ENCODE results near the gene RIN3. TPM values are rescaled to one million over a fixed set of nuclear protein-coding genes. Genes with fewer than 3 reads are reported as not detected.

The RIN3 gene
- total RNA-seq, 1 experiment from 2014 or later, result not detected

DNA sequence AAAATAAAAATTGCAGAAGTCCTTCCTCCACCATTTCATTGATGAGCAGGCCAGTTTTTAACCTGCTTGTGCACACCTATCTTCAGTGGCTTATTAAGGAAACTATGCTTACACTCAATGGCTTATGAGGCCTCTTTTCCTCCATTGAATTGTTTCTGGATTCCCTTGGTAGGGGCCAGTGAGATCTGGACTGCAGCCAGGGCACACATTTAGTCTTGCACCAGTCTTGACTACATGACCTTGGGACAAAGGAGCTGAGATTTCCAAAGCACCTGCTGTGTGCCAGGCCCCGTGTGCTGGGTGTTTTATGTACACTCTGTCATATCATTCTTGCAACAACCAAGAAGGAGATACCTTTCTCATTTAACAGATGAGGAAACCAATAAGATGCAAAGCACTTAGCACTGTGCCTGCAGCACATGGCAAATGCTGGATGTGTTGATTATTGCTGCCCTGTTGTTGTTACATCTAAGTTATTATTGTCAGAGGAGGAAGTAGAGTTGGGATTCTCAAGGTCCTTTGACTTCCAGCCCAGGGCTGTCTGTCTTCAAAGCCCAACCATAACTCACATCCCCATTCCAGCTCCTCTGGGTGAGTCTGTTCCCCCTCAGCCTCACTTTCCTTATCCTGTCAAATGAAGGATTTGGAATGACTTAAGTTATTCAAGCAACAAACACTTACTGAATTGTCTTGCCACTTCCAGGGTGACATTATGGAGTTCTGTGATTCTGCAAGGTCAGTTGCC lies 31.6 kb upstream of the RIN3 start:
- no peak overlapping the region for H2AFZ ChIP-seq (ENCODE audit: low read length)
- no peaks in the 10 kb centered on the region for H3K4me1 ChIP-seq (ENCODE audit: low read length)
- H3K9ac ChIP-seq (ENCODE audit: low read length), result no peak overlapping the region
- no peak overlapping the region for H3K4me2 ChIP-seq (ENCODE audit: low read depth, low read length, poor library complexity, severe bottlenecking)
- H3K4me3 ChIP-seq (ENCODE audit: low read length), result no peak overlapping the region
- H3K79me2 ChIP-seq (ENCODE audit: low read length), result no peaks in the 10 kb centered on the region
- no peaks in the 10 kb centered on the region for H3K27me3 ChIP-seq (ENCODE audit: low read length)
- H4K20me1 ChIP-seq (ENCODE audit: insufficient read depth, low read depth, low read length), result peaks cover 3% of the 10 kb centered on the region
- H3K9me2 ChIP-seq (replicated peaks; ENCODE audit: insufficient read depth, low read length), result no peaks in the 10 kb centered on the region
- no peaks in the 10 kb centered on the region for H3K9me3 ChIP-seq (ENCODE audit: low read length)
- no peak overlapping the region for H3K27ac ChIP-seq (ENCODE audit: low read length)
- no peaks in the 10 kb centered on the region for H3K36me3 ChIP-seq (ENCODE audit: insufficient read depth, low read length)
- DNase-seq, result no peak

DNA sequence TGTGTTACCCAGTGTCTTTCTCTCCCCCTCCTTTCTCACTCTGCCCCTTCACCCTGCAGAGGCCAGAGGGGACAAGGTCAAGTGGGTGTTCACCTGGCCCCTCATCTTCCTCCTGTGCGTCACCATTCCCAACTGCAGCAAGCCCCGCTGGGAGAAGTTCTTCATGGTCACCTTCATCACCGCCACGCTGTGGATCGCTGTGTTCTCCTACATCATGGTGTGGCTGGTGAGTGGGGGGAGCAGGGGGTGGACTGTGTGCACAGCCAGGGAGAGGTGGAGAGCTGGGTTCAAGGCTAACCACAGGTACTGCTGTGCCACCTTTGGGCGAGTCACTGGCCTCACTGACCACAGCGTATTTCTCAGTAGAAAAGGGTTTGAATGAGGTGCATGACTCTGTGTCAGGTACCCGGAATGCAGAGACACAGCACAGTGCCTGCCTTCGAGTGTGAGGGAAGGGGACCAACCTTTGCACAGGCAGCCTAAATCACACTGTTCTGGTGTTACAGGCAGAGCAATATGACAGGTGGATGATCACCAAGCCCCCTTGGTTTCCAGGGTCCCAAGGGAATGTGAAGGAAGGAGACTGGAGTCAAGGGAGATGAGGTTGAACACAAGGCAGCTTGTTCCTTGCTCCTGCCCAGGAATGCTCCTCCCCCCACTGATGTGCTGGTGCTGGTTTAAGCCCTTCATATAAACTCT lies 30.8 kb upstream of the RIN3 start:
- Histone ChIP-seq H2AFZ (ENCODE audit: low read length) (no peak overlapping the region), H3K9me3 (ENCODE audit: low read length) (no peaks in the 10 kb centered on the region), H3K4me1 (ENCODE audit: low read length) (no peaks in the 10 kb centered on the region), H3K79me2 (ENCODE audit: low read length) (no peaks in the 10 kb centered on the region), H3K36me3 (ENCODE audit: insufficient read depth, low read length) (no peaks in the 10 kb centered on the region), H3K4me2 (ENCODE audit: low read depth, low read length, poor library complexity, severe bottlenecking) (no peak overlapping the region), H3K27me3 (ENCODE audit: low read length) (no peaks in the 10 kb centered on the region), H3K27ac (ENCODE audit: low read length) (no peak overlapping the region), H3K9me2 (replicated peaks; ENCODE audit: insufficient read depth, low read length) (no peaks in the 10 kb centered on the region), H3K9ac (ENCODE audit: low read length) (no peak overlapping the region), H3K4me3 (ENCODE audit: low read length) (no peak overlapping the region), H4K20me1 (ENCODE audit: insufficient read depth, low read depth, low read length) (peaks cover 3% of the 10 kb centered on the region)
- DNase-seq, result no peak

DNA sequence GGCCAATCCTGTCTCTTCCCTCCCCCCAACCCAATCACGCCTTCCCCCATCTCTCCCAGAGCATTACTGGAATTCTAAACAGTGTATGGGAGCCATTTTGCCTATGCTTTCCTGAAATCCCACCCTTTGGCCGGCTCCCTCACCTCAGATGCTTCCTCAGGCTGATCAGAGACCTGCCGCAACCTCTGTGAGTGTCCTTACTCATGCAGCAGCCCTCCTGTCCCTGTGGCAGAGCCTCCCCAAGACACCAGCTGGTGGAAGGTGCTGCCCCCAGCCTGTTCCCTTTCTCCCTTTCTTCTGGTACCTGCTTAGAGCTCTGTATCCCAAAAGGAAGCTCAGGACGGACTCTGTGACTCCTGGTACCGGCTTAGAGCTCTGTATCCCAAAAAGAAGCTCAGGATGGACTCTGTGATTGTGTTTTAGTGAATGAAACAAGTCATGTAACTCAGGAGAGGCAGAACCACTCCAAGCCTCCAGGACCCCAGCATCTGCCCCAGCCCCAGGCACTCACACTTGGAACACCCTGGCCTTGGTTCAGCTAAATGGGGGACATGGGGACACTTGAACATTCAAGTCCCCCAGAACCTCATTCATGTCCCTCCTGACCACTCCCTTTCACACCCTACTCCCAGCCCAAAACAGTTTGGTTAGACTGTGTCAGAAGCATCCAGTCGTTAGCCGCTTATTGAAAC lies 29.3 kb upstream of the RIN3 start:
- Histone ChIP-seq H4K20me1 (ENCODE audit: insufficient read depth, low read depth, low read length) (peaks cover 3% of the 10 kb centered on the region), H3K36me3 (ENCODE audit: insufficient read depth, low read length) (no peaks in the 10 kb centered on the region)
- DNase-seq, result no peak

DNA sequence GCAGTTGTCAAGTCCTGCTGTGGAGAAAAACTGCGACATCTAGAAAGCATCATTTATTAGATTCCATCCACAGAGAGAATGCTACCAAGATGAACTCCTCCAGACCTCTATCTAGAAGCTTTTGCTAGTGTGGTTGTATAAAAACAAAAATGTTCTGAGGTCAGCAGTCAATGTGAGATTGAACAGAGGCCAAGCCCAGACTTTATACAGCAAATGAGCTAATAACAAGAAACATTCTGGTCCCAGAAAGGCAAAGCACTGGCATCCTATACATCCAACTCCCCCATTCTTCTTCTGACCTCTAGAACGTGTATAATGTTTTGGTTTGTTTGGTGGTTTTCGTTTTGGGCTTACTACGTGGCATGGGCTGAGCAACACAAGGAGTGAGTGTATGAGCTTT lies 26.7 kb upstream of the RIN3 start:
- no peaks in the 10 kb centered on the region for H3K9me3 ChIP-seq (ENCODE audit: low read length)
- no peaks in the 10 kb centered on the region for H3K79me2 ChIP-seq (ENCODE audit: low read length)
- no peaks in the 10 kb centered on the region for H3K27me3 ChIP-seq (ENCODE audit: low read length)
- no peak overlapping the region for H3K27ac ChIP-seq (ENCODE audit: low read length)
- H3K4me1 ChIP-seq (ENCODE audit: low read length), result no peaks in the 10 kb centered on the region
- peaks cover 3% of the 10 kb centered on the region for H4K20me1 ChIP-seq (ENCODE audit: insufficient read depth, low read depth, low read length)
- no peak overlapping the region for H3K9ac ChIP-seq (ENCODE audit: low read length)
- no peak overlapping the region for H3K4me3 ChIP-seq (ENCODE audit: low read length)
- DNase-seq, result no peak
- no peak overlapping the region for H2AFZ ChIP-seq (ENCODE audit: low read length)
- H3K9me2 ChIP-seq (replicated peaks; ENCODE audit: insufficient read depth, low read length), result no peaks in the 10 kb centered on the region
- H3K4me2 ChIP-seq (ENCODE audit: low read depth, low read length, poor library complexity, severe bottlenecking), result no peak overlapping the region
- no peaks in the 10 kb centered on the region for H3K36me3 ChIP-seq (ENCODE audit: insufficient read depth, low read length)

More for the DNA sequence above, 29.3 kb upstream of the RIN3 start:
- no peaks in the 10 kb centered on the region for H3K27me3 ChIP-seq (ENCODE audit: low read length)
- H3K9me2 ChIP-seq (replicated peaks; ENCODE audit: insufficient read depth, low read length), result no peaks in the 10 kb centered on the region
- H3K4me2 ChIP-seq (ENCODE audit: low read depth, low read length, poor library complexity, severe bottlenecking), result no peak overlapping the region
- H3K27ac ChIP-seq (ENCODE audit: low read length), result no peak overlapping the region
- no peak overlapping the region for H3K9ac ChIP-seq (ENCODE audit: low read length)
- H3K4me1 ChIP-seq (ENCODE audit: low read length), result no peaks in the 10 kb centered on the region
- H3K79me2 ChIP-seq (ENCODE audit: low read length), result no peaks in the 10 kb centered on the region
- no peak overlapping the region for H2AFZ ChIP-seq (ENCODE audit: low read length)
- H3K9me3 ChIP-seq (ENCODE audit: low read length), result no peaks in the 10 kb centered on the region
- no peak overlapping the region for H3K4me3 ChIP-seq (ENCODE audit: low read length)

DNA sequence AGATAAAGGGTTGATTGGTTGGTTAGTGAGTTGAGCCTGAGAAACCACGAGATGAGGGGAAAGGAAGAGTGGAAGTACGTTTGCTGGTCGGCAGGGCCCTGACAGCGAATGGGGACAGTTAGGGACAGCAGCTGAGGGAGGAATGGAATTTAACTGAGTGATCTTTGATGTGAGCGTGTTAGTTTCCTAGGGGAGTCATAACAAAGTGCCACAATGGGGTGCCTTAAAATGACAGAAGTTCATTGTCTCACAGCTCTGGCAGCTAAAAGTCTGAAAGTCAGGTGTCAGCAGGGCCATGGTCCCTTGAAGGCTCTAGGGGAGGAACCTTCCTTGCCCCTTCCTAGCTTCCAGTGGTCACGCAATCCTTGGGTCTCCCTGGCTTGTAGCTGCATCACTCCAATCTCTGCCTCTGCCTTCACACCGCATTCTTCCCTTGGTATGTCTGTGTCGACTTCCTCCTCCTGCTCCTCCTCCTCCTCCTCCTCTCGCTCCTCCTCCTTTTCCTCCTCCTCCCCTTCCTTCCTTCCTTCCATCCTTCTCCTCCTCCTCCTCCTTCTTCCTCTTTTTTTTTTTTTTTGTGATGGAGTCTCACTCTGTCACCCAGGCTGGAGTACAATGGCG lies 26.0 kb upstream of the RIN3 start:
- Histone ChIP-seq H3K4me2 (ENCODE audit: low read depth, low read length, poor library complexity, severe bottlenecking) (no peak overlapping the region), H2AFZ (ENCODE audit: low read length) (no peak overlapping the region), H3K9ac (ENCODE audit: low read length) (no peak overlapping the region), H3K9me2 (replicated peaks; ENCODE audit: insufficient read depth, low read length) (no peaks in the 10 kb centered on the region), H3K27ac (ENCODE audit: low read length) (no peak overlapping the region), H3K4me1 (ENCODE audit: low read length) (no peaks in the 10 kb centered on the region), H3K4me3 (ENCODE audit: low read length) (no peak overlapping the region), H4K20me1 (ENCODE audit: insufficient read depth, low read depth, low read length) (peaks cover 3% of the 10 kb centered on the region), H3K36me3 (ENCODE audit: insufficient read depth, low read length) (no peaks in the 10 kb centered on the region), H3K9me3 (ENCODE audit: low read length) (no peaks in the 10 kb centered on the region), H3K79me2 (ENCODE audit: low read length) (no peaks in the 10 kb centered on the region), H3K27me3 (ENCODE audit: low read length) (no peaks in the 10 kb centered on the region)
- DNase-seq, result no peak

DNA sequence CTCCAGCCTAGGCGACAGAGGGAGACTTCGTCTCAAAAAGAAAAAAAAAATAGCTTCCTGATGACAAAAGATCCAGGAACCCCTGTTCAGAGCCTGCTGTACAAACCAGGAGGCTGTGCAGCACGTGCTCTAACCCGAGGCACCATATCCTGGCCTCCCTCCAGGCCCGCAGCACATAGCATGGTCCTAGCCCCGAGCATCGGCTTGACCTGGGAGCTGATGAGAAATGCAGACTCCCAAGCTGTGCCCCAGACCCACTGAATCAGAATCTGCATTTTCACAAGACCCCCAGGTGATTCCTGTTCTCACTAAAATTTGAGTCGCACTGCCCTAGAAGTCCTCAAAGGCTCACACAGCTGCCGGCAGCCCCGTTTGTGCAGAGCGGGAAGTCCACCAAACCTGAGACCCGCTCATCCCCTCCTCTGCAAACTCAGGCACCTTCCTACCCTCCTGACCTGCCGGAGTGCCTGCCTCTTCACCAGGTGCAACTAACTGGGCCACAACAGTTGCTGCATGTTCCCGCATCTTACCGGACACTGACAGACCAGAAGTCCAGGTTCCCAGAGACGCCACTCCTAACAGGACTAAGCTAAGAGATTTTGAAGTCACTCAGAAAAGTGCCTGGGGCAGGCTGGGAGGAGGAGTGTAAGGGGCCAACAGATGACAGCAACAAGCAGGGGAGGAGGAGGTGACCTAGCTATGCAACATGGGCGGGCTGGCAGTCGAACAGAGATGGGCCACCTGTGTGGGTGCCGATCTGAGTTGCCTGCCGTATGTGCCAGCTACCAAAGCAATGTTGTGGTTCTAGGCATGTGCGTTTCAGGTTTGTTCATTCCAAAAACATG lies 24.0 kb upstream of the RIN3 start:
- DNase-seq, result no peak
- no peaks in the 10 kb centered on the region for H3K79me2 ChIP-seq (ENCODE audit: low read length)
- H3K4me3 ChIP-seq (ENCODE audit: low read length), result no peak overlapping the region
- no peak overlapping the region for H2AFZ ChIP-seq (ENCODE audit: low read length)
- H3K4me2 ChIP-seq (ENCODE audit: low read depth, low read length, poor library complexity, severe bottlenecking), result no peak overlapping the region
- no peaks in the 10 kb centered on the region for H3K9me3 ChIP-seq (ENCODE audit: low read length)
- H3K4me1 ChIP-seq (ENCODE audit: low read length), result no peaks in the 10 kb centered on the region
- no peaks in the 10 kb centered on the region for H3K36me3 ChIP-seq (ENCODE audit: insufficient read depth, low read length)
- H4K20me1 ChIP-seq (ENCODE audit: insufficient read depth, low read depth, low read length), result peaks cover 3% of the 10 kb centered on the region
- no peaks in the 10 kb centered on the region for H3K27me3 ChIP-seq (ENCODE audit: low read length)
- H3K9me2 ChIP-seq (replicated peaks; ENCODE audit: insufficient read depth, low read length), result no peaks in the 10 kb centered on the region
- H3K9ac ChIP-seq (ENCODE audit: low read length), result no peak overlapping the region
- no peak overlapping the region for H3K27ac ChIP-seq (ENCODE audit: low read length)

DNA sequence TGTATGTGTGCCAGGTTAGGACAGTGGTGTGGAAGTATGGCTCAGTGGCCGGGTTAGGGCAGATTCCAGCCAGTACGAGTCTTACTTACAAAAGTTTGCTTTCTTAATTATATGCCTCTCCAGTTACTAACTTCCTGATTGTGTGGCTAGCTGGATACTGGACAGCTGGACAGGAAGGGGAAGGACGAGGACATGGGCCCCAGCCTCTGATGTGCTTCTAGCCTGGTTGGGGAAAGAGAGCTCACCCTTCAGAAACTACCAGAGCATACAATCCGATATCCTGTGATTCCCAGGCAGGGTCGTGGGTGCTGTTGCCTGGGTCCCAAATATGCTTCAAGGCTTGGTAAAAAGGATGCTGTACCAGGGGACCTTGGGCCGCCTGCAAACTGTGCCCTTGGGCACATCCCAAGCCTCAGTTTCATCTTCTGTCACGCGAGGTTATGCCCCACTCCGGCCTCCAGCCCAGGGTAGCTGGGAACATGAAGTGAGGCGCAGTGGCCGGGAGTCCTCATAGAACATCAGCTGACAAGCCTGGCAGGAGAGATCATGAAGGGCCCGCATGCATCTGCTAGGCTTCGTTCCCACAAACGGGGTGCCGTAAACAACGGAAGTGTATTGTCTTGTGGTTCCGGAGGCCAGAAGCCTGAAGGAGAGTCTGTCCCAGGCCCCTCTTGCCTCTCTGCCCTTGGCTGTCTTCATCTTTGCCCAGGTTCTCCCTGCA lies 23.2 kb upstream of the RIN3 start:
- Histone ChIP-seq H3K79me2 (ENCODE audit: low read length) (no peaks in the 10 kb centered on the region), H3K4me3 (ENCODE audit: low read length) (no peak overlapping the region), H3K4me2 (ENCODE audit: low read depth, low read length, poor library complexity, severe bottlenecking) (no peak overlapping the region), H4K20me1 (ENCODE audit: insufficient read depth, low read depth, low read length) (peaks cover 3% of the 10 kb centered on the region), H3K9me3 (ENCODE audit: low read length) (no peaks in the 10 kb centered on the region), H3K27me3 (ENCODE audit: low read length) (no peaks in the 10 kb centered on the region), H3K27ac (ENCODE audit: low read length) (no peak overlapping the region), H3K4me1 (ENCODE audit: low read length) (no peaks in the 10 kb centered on the region), H2AFZ (ENCODE audit: low read length) (no peak overlapping the region), H3K36me3 (ENCODE audit: insufficient read depth, low read length) (no peaks in the 10 kb centered on the region), H3K9me2 (replicated peaks; ENCODE audit: insufficient read depth, low read length) (no peaks in the 10 kb centered on the region), H3K9ac (ENCODE audit: low read length) (no peak overlapping the region)
- no peak for DNase-seq
